ENCODE results near the gene PRKCH. TPM values are rescaled to one million over a fixed set of nuclear protein-coding genes. Genes with fewer than 3 reads are reported as not detected.

Gene PRKCH
- total and polyA plus RNA-seq, 2 of the 13 experiments (the other 11 are each of a cell fraction or from before 2014, with no cell fraction given): 0.48 to 1.3 TPM

DNA sequence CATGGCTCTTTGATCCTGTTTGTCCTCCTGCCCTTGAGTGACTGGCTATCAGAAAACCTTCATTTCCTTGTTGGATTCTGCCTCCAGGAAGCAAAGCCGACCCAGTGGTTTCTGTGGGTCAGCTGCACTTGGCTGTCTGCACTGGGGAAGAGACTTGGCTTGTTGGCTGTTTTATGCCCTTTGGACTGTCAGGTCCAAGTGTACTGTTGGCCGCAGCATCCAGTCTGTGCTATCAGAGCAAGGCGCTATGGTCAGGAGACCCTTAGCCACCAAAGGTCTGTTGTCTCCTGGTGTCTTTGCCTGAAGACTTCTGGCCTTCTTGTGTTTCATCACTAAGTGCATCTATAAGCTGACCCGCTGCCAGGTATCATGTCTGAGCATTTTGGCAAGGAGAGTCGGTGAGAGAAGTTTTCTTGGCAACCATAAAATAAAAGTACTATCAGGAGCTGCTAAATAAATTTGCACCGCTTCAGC is 196.6 kb downstream of the PRKCH start (continued):
- TF ChIP-seq, protein P1, sequence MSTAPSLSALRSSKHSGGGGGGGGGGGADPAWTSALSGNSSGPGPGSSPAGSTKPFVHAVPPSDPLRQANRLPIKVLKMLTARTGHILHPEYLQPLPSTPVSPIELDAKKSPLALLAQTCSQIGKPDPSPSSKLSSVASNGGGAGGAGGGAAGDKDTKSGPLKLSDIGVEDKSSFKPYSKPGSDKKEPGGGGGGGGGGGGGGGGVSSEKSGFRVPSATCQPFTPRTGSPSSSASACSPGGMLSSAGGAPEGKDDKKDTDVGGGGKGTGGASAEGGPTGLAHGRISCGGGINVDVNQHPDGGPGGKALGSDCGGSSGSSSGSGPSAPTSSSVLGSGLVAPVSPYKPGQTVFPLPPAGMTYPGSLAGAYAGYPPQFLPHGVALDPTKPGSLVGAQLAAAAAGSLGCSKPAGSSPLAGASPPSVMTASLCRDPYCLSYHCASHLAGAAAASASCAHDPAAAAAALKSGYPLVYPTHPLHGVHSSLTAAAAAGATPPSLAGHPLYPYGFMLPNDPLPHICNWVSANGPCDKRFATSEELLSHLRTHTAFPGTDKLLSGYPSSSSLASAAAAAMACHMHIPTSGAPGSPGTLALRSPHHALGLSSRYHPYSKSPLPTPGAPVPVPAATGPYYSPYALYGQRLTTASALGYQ (CRISPR knock-in tag; IDR thresholded peaks at IDR 0.05): no peak
- TF ChIP-seq GABPB1 (CRISPR knock-in tag; IDR thresholded peaks at IDR 0.05) (no peak; the same call in 1 of the 2 replicates), THAP7 (CRISPR knock-in tag; IDR thresholded peaks at IDR 0.05) (no peak), TEF (CRISPR knock-in tag; IDR thresholded peaks at IDR 0.05) (no peak), POGZ (CRISPR knock-in tag; IDR thresholded peaks at IDR 0.05) (no peak; the same call in 1 of the 2 replicates), KAT8 (CRISPR knock-in tag; IDR thresholded peaks at IDR 0.05) (peak; percentile 58; the same call in 1 of the 2 replicates), MNT (IDR thresholded peaks at IDR 0.05) (no peak), SP4 (CRISPR knock-in tag; IDR thresholded peaks at IDR 0.05) (no peak), ZBTB33 (CRISPR knock-in tag; IDR thresholded peaks at IDR 0.05) (peak; percentile 88), FOXP1 (IDR thresholded peaks at IDR 0.05) (no peak), FOXP1 (CRISPR knock-in tag; IDR thresholded peaks at IDR 0.05) (peak; percentile 32; the same call in 1 of the 2 replicates), ZMAT3 (CRISPR knock-in tag; conservative IDR thresholded peaks at IDR 0.05) (no peak), ZNF609 (CRISPR knock-in tag; IDR thresholded peaks at IDR 0.05; ENCODE audit: borderline replicate concordance) (no peak), ZNF143 (CRISPR knock-in tag; IDR thresholded peaks at IDR 0.05) (no peak), NFKBIZ (CRISPR knock-in tag; IDR thresholded peaks at IDR 0.05) (no peak)
- TF ChIP-seq, protein P2, sequence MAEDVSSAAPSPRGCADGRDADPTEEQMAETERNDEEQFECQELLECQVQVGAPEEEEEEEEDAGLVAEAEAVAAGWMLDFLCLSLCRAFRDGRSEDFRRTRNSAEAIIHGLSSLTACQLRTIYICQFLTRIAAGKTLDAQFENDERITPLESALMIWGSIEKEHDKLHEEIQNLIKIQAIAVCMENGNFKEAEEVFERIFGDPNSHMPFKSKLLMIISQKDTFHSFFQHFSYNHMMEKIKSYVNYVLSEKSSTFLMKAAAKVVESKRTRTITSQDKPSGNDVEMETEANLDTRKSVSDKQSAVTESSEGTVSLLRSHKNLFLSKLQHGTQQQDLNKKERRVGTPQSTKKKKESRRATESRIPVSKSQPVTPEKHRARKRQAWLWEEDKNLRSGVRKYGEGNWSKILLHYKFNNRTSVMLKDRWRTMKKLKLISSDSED (CRISPR knock-in tag; IDR thresholded peaks at IDR 0.05): no peak
